ENCODE measurements around the gene LRRC34. TPM values are rescaled to one million over a fixed set of nuclear protein-coding genes. Genes with fewer than 3 reads are reported as not detected.

LRRC34 gene
- total and polyA plus RNA-seq, 2 donors (not counting 1 experiment from before 2014, with no cell fraction given), result 3.5 to 11.8 TPM

- peaks cover 4 to 20% of the 10 kb centered on the region in 2 experiments for H3K36me3 ChIP-seq (replicated peaks in 1 of 2; ENCODE audit: control extremely low read depth in 1 of 2, control insufficient read depth in 1 of 2, extremely low read depth in 1 of 2, insufficient read depth in 2 of 2, low read length in 1 of 2)
- ATAC-seq (ENCODE audit: low read depth), result no peak
- H3K4me3 Mint-ChIP-seq, result no peak overlapping the region
- ChIA-PET POLR2A (no interaction called here), CTCF (interaction anchor here (0.7 kb wide), 1 partner anchor 22 kb away, joined by 3 read pairs; no protein-coding TSS in a partner anchor)
- H2AFZ ChIP-seq (ENCODE audit: insufficient read depth, low read depth, low read length, poor library complexity, severe bottlenecking), result no peak overlapping the region
- H3K27ac Mint-ChIP-seq, result no peak overlapping the region
- no peak overlapping the region for H3K4me2 ChIP-seq (replicated peaks; ENCODE audit: low read depth, low read length, poor library complexity, severe bottlenecking)
- intact Hi-C loops (cut with micrococcal nuclease), result no loop called here
- H3K9ac ChIP-seq (ENCODE audit: low read length), result no peak overlapping the region
- H3K27ac ChIP-seq (ENCODE audit: low read length in 2 of 2), result no peak overlapping the region
- peaks cover 2% of the 10 kb centered on the region for H3K4me1 Mint-ChIP-seq
- H3K9me3 Mint-ChIP-seq (ENCODE audit: insufficient read depth), result no peaks in the 10 kb centered on the region
- H3K4me3 ChIP-seq (ENCODE audit: control extremely low read depth in 1 of 5, extremely low read depth in 1 of 5, insufficient read depth in 1 of 5, low read depth in 2 of 5, low read length in 4 of 5), result no peak overlapping the region
- H3K27me3 Mint-ChIP-seq, result no peaks in the 10 kb centered on the region
- H3K27me3 ChIP-seq (replicated peaks in 1 of 4; ENCODE audit: control extremely low read depth in 1 of 4, control insufficient read depth in 3 of 4, insufficient read depth in 4 of 4, low read length in 3 of 4), result no peaks in the 10 kb centered on the region
- no peak for TF ChIP-seq EZH2 (IDR thresholded peaks at IDR 0.05; ENCODE audit: borderline replicate concordance, insufficient read depth, low read depth, low read length, poor library complexity, severe bottlenecking)
- no peak for TF ChIP-seq CTCF (IDR thresholded peaks at IDR 0.05)
- H3K9me3 ChIP-seq (ENCODE audit: control extremely low read depth in 1 of 3, control insufficient read depth in 2 of 3, insufficient read depth in 1 of 3, low read length in 2 of 3), result no peaks in the 10 kb centered on the region
- H3K79me2 ChIP-seq (ENCODE audit: control insufficient read depth, insufficient read depth, low read length), result no peaks in the 10 kb centered on the region
- H3K4me1 ChIP-seq (ENCODE audit: control insufficient read depth in 2 of 2, insufficient read depth in 2 of 2, low read length in 2 of 2), result no peaks in the 10 kb centered on the region
- DNase-seq, result no peak
- H4K20me1 ChIP-seq (ENCODE audit: control insufficient read depth, insufficient read depth, low read length, poor library complexity, severe bottlenecking), result no peaks in the 10 kb centered on the region
Measured at GRCh38 chr3:169790219-169790618, 22.5 kb downstream of the LRRC34 start.

- peaks cover 4 to 28% of the 10 kb centered on the region in 2 experiments for H3K36me3 ChIP-seq (replicated peaks in 1 of 2; ENCODE audit: control extremely low read depth in 1 of 2, control insufficient read depth in 1 of 2, extremely low read depth in 1 of 2, insufficient read depth in 2 of 2, low read length in 1 of 2)
- ATAC-seq (ENCODE audit: low read depth) (no peak), DNase-seq (no peak)
- H3K9ac ChIP-seq (ENCODE audit: low read length), result no peak overlapping the region
- Mint-ChIP-seq H3K27me3 (no peaks in the 10 kb centered on the region), H3K4me1 (peaks cover 2% of the 10 kb centered on the region), H3K4me3 (no peak overlapping the region), H3K27ac (peak overlapping the region; percentile 57), H3K9me3 (ENCODE audit: insufficient read depth) (no peaks in the 10 kb centered on the region)
- H3K27ac ChIP-seq (ENCODE audit: low read length in 2 of 2), result peak overlapping the region in 1 of 2 donors; percentile 28
- H3K4me3 ChIP-seq (ENCODE audit: control extremely low read depth in 1 of 5, extremely low read depth in 1 of 5, insufficient read depth in 1 of 5, low read depth in 2 of 5, low read length in 4 of 5), result no peak overlapping the region
- H4K20me1 ChIP-seq (ENCODE audit: control insufficient read depth, insufficient read depth, low read length, poor library complexity, severe bottlenecking), result no peaks in the 10 kb centered on the region
- intact Hi-C loops (cut with micrococcal nuclease), result no loop called here
- no peak overlapping the region for H3K4me2 ChIP-seq (replicated peaks; ENCODE audit: low read depth, low read length, poor library complexity, severe bottlenecking)
- H3K4me1 ChIP-seq (ENCODE audit: control insufficient read depth in 2 of 2, insufficient read depth in 2 of 2, low read length in 2 of 2), result no peaks in the 10 kb centered on the region
- no peaks in the 10 kb centered on the region for H3K9me3 ChIP-seq (ENCODE audit: control extremely low read depth in 1 of 3, control insufficient read depth in 2 of 3, insufficient read depth in 1 of 3, low read length in 2 of 3)
- ChIA-PET POLR2A (no interaction called here), CTCF (no interaction called here)
- TF ChIP-seq CTCF (IDR thresholded peaks at IDR 0.05) (no peak), EZH2 (IDR thresholded peaks at IDR 0.05; ENCODE audit: borderline replicate concordance, insufficient read depth, low read depth, low read length, poor library complexity, severe bottlenecking) (no peak)
- H3K79me2 ChIP-seq (ENCODE audit: control insufficient read depth, insufficient read depth, low read length), result no peaks in the 10 kb centered on the region
- no CpG with 5 or more reads among the region's 1 CpG for WGBS (ENCODE audit: insufficient coverage)
- no peak overlapping the region for H2AFZ ChIP-seq (ENCODE audit: insufficient read depth, low read depth, low read length, poor library complexity, severe bottlenecking)
- H3K27me3 ChIP-seq (replicated peaks in 1 of 4; ENCODE audit: control extremely low read depth in 1 of 4, control insufficient read depth in 3 of 4, insufficient read depth in 4 of 4, low read length in 3 of 4), result no peaks in the 10 kb centered on the region
Measured at GRCh38 chr3:169787791-169788190, 24.9 kb downstream of the LRRC34 start.

All from B cell (primary cell).